OCI-LY7 (cell line): ENCODE measurements around the gene EFCAB11.

Source experiments
- CTCF ChIP-seq: fragments of 200-600 bp; sonication (generic); conservative IDR thresholded peaks from 2 replicates; pipeline ENCODE4 v1.5.1; 2014; ENCODE audit warnings: mild to moderate bottlenecking, antibody characterized with exemption, low read length, moderate library complexity, mixed read lengths
- EZH2phosphoT487 ChIP-seq: fragments of 200-600 bp; sonication (generic); IDR thresholded peaks from 2 replicates; pipeline ENCODE4 v1.6.1; 2018; ENCODE audit warnings: low read depth, borderline replicate concordance, mild to moderate bottlenecking, mixed run types, antibody characterized with exemption, low read length, moderate library complexity, mixed read lengths

- peak; percentile 66 for TF ChIP-seq CTCF
- no peak for TF ChIP-seq EZH2phosphoT487
Observed at GRCh38 chr14:89955745-89956660, 1.5 kb upstream of the EFCAB11 start, which contains the start of gene TDP1.
